ENCODE measurements around the gene SORL1.
A peak's percentile ranks its signal among the peaks of the same experiment; 100 is the strongest.

SORL1 gene

DNA sequence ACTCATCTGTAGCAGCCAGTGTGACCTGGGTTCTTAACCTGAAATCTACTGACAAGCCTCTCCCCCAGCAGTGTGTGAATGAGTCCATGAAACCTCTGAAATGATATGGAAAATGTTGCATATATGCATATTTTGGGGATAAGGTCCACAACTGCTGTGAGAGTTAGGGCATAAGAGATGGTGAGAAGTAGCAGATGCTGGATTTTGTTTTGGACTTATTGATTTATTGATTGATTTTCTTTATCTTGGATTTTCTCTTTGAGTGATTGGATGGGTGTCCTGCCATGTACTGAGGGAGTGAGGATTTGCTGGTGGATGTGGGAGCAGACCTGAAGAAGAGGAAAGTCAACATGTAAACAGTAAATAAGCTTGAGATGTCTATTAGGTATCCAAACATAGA is 212.0 kb downstream of the SORL1 start:
- no peak for DNase-seq

DNA sequence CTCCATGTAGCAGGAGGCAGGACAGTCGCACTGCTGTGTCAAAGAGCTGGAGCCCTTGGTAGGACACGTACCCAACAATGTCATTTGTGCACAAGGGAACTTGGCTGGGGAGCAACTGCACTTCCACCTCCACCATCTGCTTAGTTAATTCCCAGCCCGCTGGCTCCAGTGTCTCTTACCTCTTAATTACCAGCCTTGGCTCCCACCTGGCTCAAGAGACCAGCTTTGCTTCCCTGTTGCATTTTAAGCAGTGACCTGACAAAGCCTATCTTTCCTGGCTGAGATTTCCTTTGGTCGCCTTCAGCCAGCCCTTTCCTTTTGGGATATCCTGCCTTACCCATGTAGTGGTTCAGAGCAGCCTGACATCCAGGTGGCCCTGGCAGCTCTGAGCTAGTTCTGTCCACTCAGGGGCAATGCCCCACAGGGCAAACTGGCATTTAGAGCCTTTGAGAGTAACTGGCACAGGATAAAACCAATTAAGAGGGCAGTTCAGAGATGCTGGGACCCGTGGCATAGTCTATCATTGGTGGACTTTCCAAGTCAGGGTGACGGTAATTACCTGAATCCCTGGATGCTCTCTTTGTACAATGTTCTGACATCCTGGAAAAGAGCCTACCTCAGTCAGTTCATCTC is 213.2 kb downstream of the SORL1 start:
- DNase-seq, result no peak

GRCh38 chr11:121667836-121668235 is 215.7 kb downstream of the SORL1 start:
- no peak for DNase-seq

DNA sequence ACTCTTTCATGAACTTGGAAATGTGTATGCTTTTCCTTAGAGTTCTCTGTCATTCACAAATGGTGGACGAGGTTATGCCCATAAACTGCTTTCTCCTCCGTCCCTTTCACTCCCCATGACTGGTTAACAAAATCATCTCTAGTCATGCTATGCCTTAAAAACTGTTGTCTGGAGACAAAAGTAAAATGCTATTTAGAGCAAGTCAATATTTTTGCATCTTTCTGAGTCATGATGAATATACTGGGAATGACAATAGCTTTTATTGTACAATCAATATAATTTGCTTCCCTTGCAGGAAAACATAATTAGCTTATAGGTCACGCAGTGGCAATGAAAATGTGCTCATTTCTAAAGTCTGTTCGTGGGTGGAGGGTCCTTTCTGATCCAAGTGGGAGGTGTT is 217.3 kb downstream of the SORL1 start:
- no peak for DNase-seq

GRCh38 chr11:121670266-121670665 is 218.2 kb downstream of the SORL1 start:
- no peak for DNase-seq

GRCh38 chr11:121670805-121671282 is 218.7 kb downstream of the SORL1 start:
- DNase-seq, result peak; percentile 78

DNA sequence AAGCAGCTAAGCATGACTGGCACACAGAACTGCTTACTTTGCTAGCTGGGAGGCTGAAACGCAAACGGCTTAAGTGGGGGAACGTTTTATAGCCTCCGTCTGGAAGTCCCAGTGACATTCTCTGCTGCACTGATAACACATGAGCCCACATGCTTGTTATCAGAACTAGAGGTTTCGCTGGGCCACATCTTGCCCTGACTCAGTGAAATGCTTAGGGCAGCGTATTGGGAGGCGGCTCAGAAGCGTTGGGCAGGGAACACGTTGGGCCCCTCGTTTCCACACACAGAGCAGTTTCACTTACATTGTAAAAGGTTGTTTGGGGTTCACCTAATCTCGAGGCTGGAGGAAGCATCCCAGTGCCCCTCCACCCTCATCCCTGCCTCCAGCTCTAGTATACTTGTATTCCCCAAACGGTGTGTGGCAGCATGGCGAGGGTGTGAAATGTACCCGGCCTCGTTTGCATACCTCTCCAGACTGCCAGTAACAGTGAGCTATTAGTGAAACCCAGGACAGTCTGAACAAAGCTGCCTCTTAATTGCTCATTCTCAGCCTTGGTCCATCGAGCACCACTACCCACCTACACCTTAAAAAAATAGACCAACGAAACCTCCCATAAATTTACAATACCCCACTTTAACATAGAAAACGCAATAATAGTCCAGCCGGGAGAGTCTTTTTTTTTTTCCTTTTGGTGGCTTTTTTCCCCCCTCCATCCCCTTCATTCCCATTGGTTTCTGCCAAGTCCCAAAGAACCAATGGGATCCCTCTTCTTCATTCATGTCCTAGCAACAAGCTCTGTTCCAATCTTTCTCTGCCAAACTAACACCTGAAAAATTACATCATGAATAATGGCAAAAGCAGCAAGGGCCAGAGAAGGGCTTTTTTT is 219.4 kb downstream of the SORL1 start:
- DNase-seq, result peak; percentile 83

DNA sequence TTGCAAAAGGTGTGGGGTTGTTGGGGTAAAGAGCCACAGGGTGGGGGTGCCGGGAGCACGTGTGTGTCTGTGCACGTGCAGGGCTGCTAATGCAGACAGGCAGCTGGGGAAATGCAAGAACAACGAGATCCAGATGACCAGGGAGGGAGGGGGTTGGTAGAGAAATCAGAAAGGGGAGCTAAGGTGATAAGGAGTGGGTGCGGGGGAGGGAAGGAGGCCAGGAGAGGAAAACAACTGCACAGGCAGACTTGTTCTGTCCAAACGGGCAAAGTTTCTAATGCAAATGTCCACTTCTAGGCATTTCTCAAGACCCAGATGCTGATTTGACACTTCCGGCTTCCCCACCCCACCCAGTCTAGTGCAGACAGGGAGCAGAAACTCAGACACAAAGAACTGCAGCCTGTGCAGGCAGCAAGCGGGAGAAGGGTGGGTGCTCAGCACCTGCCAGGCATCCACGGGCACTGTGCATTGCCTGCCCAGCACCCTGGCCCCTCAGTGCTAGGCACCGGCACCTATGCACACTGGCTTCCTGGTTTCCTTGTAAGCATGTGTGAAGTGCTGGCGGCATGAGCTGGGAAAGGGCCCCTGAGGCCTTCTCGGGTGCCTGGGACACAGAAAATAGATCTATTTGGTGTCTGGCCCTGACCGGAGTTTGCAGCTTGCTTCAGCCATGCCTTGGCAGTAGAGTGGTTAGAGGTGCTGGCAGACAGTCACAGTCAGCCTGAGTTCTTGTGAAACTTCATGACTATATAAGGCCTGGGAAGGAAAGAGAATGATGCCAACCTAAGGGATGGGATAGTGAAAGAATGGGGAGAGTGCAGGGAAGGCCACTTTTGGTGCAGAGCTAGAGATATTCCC is 220.7 kb downstream of the SORL1 start:
- DNase-seq, result no peak

- no peak for DNase-seq
Observed at GRCh38 chr11:121681550-121682268, 229.6 kb downstream of the SORL1 start.
